Stimulated activated CD4-positive, alpha-beta T cell treated with anti-CD3 and anti-CD28 coated beads, Interleukin-12 subunit alpha, Interleukin-12 subunit beta, amount 100 ng/mL, for 24 hours (primary cell): ENCODE measurements around the gene B4GALT4.
"Not testable (repeated sequence)": the region's sequence is repeated elsewhere in the genome, so short reads cannot be mapped to it uniquely, and the experiment has no call there.

Experiments
- DNase-seq, 2 experiments: peaks; one replicate each; pipeline ENCODE4 v3.0.0-alpha.2; 2020; ENCODE audit warnings: low read depth in 2 of 2

The B4GALT4 gene

DNA sequence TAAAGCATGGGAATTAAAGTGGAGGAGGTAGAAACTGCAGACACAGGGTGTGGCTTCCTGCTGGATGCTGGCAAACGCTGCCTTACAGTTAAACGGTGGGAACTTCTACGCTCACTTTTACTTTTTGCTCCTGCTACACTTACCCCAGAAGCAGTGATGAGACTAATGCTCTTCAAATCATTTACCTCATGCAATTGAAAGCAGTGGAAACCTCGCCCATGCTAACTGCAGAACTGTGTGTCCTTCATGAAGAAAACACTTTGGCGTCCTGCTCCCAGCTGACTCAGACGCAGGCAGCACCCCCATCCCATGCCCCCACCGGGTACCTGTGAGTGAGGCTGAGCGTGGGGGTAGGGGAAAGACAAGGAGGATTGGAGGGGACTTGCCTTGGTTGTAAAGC lies 35.5 kb downstream of the B4GALT4 start:
- DNase-seq: no peak

DNA sequence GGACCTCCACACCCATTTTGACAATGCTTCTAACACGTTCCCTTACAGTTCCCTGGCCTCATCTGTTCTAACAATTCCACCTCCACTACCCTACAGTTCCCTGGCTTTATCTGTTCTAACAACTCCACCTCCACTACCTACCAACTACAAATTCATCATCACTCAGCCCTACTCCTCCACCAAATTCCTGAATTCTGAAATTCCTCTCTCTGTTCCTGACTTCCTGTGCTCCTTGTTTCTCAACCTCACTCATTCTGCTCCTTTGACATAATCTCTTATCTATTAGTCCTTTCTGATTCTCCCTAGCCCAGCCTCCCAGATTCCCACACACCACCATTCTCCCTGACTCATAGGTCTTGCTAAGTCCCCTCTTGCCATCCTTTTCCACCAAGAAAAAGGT lies 44.8 kb downstream of the B4GALT4 start:
- DNase-seq: no peak

DNA sequence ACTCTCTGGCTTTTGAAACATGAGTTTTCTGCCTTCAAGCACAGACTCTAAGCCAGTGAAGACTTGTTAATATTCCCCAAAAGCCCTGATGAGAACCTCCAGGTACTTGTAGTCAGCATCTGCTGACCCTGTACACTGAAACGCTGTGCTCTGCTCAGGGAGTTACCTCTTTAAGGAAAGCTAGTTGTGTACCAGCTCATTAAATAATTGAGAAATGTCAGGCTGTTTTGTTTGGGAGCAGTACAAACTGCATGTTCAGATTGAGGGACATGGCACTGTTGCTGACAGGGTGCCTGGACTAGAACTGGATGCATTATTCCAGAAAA lies 45.6 kb downstream of the B4GALT4 start:
- DNase-seq: no peak

DNA sequence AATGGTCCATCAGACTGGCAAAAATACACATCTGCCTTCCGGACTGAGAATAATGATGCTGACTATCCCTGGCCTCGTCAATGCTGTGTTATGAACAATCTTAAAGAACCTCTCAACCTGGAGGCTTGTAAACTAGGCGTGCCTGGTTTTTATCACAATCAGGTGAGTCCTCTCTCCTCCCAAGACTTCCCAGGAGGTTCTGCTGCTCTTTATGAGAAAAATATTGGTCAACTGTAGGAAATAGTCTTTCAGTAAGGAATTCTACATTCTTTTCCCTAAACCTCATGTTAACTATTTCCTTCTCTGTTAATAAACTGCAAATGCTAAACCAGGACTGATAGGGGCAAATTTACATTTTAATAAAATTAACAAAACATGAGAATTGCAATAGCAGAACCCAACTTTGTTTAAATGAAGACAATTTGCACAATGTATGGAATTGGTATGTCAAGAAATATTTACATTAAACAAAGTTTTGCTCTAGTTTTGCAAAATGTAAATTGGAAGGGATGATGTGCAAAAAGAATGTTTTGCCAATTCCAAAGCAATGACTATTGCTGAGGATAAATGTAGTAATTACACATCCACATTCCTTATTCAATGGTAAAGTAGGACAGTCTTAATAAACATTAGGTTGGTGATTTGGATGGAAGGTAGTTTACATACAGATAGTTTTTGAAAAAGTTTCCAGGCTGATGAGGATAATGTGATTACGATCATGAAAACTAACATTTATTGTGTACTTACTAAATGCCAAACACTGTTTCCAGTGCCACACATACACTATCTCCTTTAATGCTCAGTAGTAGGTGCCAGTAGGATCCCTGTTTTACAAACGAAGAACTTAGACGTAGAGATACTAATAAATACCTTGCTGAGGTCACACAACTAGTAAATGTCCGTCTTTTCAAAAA lies 46.2 kb downstream of the B4GALT4 start:
- no peak for DNase-seq

DNA sequence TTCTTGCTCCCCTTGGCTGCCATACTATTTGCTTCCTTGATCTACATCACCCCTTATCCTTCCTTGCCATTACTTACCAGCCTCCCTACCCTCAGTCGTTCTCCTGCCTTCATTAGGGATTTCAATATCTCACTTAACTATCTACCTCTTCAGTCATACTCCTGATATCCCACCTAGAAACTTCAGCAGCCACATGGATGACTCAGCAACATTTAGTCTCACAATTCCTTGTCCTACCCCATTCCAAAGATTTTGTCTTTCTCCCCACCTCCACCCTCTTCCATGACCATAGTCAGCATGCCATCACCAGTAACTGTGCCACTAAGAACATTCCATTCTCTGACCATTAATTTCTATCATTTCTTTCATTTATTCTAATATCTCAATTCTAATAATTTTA lies 48.9 kb downstream of the B4GALT4 start:
- DNase-seq: no peak

DNA sequence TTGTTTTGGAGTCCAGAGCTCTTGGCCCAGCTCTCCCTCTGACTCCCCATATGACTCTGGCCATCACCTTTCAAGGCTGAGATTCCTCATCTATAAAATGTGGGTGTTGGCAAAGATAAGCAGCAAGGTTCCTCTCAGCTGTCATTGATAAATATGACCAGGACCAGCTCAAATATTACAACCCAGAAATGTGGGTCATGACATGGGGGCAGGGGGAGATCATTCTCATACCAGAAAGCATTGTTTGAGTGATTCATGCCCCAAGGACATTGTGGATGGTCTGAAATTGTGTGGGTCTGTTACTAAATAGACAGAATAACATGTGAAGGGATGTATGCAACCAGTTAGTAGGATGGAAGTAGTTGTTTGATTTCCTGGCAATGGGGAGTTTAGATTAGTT lies 53.4 kb downstream of the B4GALT4 start:
- no peak for DNase-seq

DNA sequence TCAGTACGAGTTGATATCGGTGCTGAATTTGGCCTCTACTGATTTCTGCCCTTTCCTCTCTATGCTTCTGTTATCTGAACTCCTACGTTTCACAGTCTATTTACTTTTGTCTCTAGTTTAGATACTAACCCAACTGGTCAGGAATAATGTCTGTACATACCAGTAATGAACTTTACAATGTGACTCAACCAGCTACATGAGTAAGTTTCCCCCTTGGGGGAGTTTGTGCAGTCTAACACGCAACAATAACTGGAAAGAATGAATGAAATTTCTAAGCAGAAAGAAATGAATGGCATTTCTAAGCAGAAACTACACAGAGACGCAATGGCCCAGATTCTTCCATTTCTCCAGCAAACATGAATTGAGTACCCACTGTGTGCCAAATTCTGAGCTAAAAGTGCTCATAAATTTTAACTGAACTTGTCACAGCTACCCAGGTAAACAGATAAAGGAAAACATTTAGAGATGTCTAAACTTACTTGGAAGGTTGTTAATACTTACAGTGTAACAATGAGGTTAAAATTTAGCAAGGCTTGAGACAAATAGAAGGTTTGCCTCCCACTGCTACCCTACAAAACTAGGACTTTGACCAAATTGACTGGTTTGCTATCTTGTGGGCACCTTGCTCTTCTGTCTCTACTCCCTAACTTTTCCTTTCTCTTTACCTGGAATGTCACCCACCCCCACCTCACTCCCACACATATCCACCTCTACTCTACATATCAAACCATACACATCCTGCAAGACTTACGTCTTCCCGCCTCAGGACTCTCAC lies 55.7 kb downstream of the B4GALT4 start:
- no peak for DNase-seq

DNA sequence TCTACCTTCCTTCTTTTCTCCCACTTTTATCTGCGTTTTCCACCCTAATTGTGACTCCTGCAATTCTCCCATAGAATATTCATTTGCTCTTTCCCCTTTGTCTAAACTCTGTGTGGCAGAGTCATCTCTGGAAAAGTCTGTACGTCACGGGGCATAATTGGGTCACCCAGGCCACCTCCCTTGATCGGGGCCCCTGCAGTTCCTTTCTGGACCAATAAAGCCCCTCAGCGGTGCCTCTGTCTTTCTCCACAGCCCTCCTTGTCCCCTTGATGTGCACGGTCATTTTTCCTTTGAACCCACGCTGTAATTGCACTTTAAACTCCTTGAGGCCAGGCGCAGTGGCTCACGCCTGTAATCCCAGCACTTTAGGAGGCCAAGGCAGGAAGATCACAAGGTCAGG lies 56.6 kb downstream of the B4GALT4 start:
- no peak for DNase-seq

DNA sequence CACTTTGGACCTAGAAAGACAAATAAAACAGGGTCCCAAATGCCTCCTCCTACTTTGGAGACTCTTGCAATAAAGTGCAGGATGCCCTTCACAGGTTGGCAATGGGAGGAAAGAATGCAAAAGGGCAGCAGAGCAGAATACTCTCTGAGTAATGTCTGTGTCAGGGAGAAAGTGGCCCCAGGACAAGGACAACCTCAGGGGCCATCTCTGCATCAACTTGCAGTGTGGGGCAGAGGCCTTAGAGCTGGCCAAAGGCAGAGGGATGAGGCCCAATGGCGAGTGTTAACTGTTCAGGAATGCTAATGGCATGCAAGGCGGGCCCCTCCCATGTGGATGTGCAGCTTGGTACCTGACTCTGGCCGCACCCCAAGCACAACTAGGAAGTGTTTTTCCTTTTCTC lies 58.9 kb downstream of the B4GALT4 start:
- DNase-seq: no peak

DNA sequence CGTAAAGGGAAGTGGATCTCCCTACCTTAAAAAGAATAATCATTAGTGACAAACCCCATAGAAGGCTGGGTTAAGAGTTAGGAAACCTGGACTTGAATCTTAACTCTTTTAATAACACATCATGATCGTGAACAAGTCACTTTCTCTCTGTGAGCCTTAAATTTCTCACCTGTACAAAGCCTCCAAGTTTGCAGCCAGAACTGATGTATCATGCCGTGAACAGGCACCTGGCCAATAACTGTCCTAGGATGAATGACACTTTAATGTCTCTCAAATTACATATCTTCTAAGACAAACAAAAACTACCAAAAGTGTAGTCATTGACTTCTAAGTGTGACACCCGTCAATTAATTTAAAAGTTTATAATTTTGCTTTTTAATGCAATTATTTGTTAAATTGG lies 63.4 kb downstream of the B4GALT4 start:
- DNase-seq: no peak

DNA sequence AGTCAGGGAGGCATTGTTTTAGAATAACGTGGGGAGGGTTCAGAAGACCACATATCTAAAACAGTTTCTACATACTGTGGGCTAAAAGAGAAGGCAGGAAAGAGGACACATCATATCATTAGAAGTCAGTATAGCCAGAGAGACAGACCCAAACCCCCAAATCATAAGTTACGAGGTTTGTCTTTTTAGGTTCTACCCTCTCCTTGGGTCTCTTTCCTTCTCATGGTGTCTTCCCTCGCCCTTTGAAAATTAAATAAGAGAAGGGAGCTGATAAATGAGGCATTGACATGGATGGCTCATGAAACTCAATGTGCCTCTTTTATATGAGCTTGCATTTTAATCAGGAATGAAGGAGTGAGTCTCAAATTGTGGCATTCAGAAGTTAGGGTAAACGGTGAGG lies 63.9 kb downstream of the B4GALT4 start:
- no peak for DNase-seq

DNA sequence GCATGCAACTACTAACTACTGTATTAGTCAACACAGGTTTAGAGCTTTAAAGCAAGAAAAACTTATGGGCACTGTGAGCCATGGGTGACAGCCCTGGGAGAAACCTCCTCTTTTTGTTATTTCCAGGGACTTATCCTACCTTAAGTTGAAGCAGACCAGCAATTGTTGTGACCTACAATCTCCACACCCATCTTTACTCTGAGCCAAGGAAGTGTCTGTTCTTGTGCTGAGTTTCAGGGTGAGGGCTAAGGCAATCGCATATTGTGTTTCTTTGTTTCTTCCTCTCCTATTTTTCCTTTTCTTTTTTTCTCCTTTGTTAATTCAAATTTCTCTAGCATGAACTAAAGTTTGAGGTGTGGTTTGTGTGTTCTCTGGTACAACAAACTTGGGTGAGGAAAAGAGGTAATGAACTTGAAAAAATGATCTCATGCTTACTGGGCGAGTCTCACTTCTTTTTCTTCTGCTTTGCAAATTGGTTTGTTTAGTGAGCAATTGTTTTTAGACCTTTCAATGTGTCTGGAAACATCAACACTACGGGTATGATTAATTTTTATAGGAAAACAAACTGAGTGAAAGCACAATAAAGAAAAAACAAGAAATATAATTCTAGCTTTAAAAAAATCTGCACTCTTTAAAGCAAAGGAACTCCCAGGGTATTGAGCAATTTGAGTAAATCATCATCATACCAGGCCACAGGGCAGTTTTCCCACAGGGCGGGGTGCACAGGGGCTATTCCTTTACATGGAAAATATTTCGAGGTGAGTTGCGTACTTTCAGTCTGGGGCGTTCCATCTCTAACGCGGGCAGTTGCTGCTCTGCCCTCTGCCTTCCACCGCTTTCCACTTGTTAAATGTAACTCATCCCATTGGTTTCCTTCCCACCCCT lies 64.6 kb downstream of the B4GALT4 start:
- no peak for DNase-seq

DNA sequence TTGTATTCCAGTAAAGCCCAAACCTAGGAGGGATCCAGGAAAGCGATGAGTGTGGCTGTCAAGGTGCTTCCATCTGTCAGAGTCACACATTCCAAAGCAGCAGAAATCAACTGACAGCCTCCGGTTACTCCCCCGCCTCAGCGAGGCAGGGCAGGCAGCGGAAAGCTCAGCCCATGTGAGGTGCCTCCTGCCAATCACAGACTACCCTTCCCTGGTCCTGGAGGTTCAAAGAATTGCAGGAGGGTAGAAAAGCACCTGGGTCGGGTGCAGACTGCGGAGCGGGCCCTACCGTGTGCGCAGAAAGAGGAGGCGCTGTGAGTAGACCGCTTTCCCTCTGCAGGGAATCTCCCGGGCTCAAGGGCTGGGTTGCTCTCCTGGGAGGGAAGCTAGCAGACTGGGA lies 67.4 kb downstream of the B4GALT4 start, which contains the start of gene UPK1B:
Gene UPK1B (plus strand): TSS at position 274 of the 400 bp plus-strand sequence. CDS start 13,144 bp downstream, outside the sequence.
- no peak for DNase-seq

DNA sequence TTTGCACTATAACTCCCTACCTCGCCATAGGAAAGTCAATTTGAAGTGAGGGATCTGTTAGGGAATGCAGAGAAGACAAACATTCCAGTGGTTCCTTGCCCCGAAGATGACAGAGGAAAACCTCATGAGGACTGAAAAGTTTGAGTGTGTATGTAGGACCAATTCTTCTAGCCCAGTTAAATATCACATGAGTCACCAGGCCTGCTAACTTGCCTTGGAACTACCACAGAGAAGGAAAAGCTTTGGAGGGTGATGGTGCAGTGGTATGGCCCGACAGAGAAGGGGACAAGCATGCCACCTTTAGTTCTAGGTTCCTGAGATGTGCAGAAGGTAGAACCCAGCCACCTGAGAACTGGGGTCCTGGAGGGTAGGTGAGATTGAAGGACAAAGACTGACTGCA lies 69.9 kb downstream of the B4GALT4 start:
- no peak for DNase-seq

DNA sequence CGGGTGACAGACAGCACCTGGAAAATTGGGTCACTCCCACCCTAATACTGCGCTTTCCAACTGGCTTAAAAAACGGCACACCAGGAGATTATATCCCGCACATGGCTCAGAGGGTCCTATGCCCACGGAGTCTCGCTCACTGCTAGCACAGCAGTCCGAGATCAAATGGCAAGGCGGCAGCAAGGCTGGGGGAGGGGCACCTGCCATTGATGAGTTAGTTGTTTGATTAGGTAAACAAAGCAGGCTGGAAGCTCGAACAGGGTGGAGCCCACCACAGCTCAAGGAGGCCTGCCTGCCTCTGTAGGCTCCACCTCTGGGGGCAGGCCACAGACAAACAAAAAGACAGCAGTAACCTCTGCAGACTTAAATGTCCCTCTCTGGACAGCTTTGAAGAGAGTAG lies 75.9 kb downstream of the B4GALT4 start:
- DNase-seq: not testable (repeated sequence)
